ENCODE data around the gene HOXA10.

- no peak for TF ChIP-seq CTCF (IDR thresholded peaks at IDR 0.05)
- no peak for TF ChIP-seq POLR2A (IDR thresholded peaks at IDR 0.05)
These were observed 2.8 kb downstream of the HOXA10 start for GRCh38 chr7:27171325-27171636.

Measured in thyroid gland (tissue), 4 donors.